Effector memory CD8-positive, alpha-beta T cell (primary cell): ENCODE results near the gene OR1L6.

Experiments used
- ATAC-seq: fragments of 150-1000 bp; cut with Tn5 transposase; replicated peaks from 2 replicates; pipeline ENCODE4 v1.10.0; 2021; ENCODE audit warnings: mild to moderate bottlenecking, moderate library complexity
- DNase-seq, 3 experiments: peaks; one replicate each; pipeline ENCODE4 v3.0.0; 2021
- H3K27ac Mint-ChIP-seq, 2 donors: one replicate each; pipeline ENCODE4 v1.8.0; 2022; ENCODE audit warnings: mild to moderate bottlenecking in 2 of 2, mixed read lengths in 2 of 2, moderate library complexity in 2 of 2
- H3K27me3 Mint-ChIP-seq, 2 donors: one replicate each; pipeline ENCODE4 v1.8.0; 2022; ENCODE audit warnings: mixed read lengths in 2 of 2
- H3K36me3 Mint-ChIP-seq: one replicate; pipeline ENCODE4 v1.8.0; 2022; ENCODE audit warnings: mild to moderate bottlenecking, moderate library complexity, mixed read lengths; ENCODE audit not compliant: insufficient read depth
- H3K4me1 Mint-ChIP-seq, 2 donors: one replicate each; pipeline ENCODE4 v1.8.0; 2022; ENCODE audit warnings: low read depth in 2 of 2, mixed read lengths in 2 of 2
- H3K4me3 Mint-ChIP-seq, 2 donors: one replicate each; pipeline ENCODE4 v1.8.0; 2022; ENCODE audit warnings: mild to moderate bottlenecking in 2 of 2, mixed read lengths in 2 of 2, moderate library complexity in 2 of 2
- H3K9me3 Mint-ChIP-seq, 2 donors: one replicate each; pipeline ENCODE4 v1.8.0; 2022; ENCODE audit warnings: mixed read lengths in 2 of 2
- total RNA-seq, 9 experiments: gene quantifications; one replicate each; lab custom pipeline; 2026; lab: John Stamatoyannopoulos, UW

Gene OR1L6, protein sequence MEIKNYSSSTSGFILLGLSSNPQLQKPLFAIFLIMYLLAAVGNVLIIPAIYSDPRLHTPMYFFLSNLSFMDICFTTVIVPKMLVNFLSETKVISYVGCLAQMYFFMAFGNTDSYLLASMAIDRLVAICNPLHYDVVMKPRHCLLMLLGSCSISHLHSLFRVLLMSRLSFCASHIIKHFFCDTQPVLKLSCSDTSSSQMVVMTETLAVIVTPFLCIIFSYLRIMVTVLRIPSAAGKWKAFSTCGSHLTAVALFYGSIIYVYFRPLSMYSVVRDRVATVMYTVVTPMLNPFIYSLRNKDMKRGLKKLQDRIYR
- 0 reads per million in 9 experiments for total RNA-seq

DNA sequence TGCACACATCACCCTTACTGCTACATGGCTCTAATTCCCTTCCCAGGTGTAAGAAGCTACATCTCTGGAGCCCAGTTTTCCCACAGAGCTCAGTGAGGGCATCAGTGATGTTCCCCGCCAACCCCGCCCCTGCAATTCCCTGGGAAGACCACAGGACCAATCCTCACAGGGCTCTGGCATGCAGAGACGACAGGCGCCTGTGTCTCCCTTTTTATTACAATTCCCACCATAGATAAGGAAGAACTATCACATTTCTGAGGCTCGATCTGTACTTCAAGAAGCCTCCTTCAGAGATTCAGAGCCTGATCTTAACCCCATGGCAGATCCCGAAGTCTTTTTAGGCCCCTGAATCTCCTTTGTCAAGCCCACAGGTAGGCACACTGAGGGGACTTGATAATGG is at the start of gene OR1L6:
Gene OR1L6 (plus strand): TSS at position 301 of the 400 bp plus-strand sequence. CDS start 7,545 bp downstream, outside the sequence.
- no peaks in the 10 kb centered on the region for H3K9me3 Mint-ChIP-seq
- no peaks in the 10 kb centered on the region for H3K36me3 Mint-ChIP-seq
- DNase-seq (no peak), ATAC-seq (no peak)
- H3K27me3 Mint-ChIP-seq: peaks cover 0 to 5% of the 10 kb centered on the region in 2 donors
- no peak within 1 kb of the TSS for H3K4me3 Mint-ChIP-seq
- no peaks in the 10 kb centered on the region for H3K4me1 Mint-ChIP-seq
- H3K27ac Mint-ChIP-seq: no peak within 1 kb of the TSS

DNA sequence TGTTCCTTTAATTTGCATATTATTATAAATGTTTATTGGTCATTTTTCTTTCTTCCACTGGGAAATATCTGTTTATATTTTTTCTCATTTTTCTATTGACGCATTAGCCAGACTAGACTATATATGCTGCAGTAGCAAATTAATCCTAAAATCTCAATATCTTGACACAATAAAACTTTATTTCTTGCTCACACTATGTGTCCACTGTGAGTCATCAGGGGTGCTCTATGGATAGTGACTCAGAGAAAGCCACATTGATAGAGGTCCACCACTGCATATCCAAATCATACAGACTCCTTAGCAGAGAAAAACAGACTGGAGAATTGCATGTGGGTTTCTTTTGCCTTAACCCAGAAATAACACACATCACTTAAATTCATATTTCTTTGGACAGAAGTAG is 46.4 kb upstream of the OR1L6 start:
- Mint-ChIP-seq H3K4me1 (no peaks in the 10 kb centered on the region), H3K36me3 (no peaks in the 10 kb centered on the region), H3K4me3 (no peak overlapping the region), H3K27ac (no peak overlapping the region), H3K27me3 (peaks cover 0 to 5% of the 10 kb centered on the region in 2 donors), H3K9me3 (peaks cover 4 to 21% of the 10 kb centered on the region in 2 donors)
- DNase-seq (no peak), ATAC-seq (no peak)

DNA sequence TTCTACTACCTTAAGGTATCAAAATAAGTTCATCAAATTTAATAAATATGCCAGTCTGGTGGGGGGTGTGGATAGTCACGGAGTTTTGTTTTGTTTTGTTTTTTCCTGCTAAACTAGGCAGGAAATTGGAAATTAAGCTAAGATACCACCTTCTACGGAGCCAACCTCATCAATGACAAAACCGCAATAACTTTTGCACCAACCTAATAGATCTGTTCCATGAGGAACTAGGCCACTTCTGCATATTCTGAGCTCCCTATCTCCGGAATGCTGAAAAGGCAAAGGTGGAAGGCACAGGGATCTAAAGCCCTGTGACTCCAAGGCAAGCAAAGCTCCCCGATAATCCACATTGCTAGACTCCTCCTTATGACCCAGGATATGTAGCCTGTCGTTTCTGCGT is 24.1 kb upstream of the OR1L6 start:
- H3K4me3 Mint-ChIP-seq: no peak overlapping the region
- peaks cover 5 to 17% of the 10 kb centered on the region in 2 donors for H3K9me3 Mint-ChIP-seq
- no peaks in the 10 kb centered on the region for H3K27me3 Mint-ChIP-seq
- H3K36me3 Mint-ChIP-seq: no peaks in the 10 kb centered on the region
- ATAC-seq (no peak), DNase-seq (no peak)
- H3K27ac Mint-ChIP-seq: no peak overlapping the region
- no peaks in the 10 kb centered on the region for H3K4me1 Mint-ChIP-seq

DNA sequence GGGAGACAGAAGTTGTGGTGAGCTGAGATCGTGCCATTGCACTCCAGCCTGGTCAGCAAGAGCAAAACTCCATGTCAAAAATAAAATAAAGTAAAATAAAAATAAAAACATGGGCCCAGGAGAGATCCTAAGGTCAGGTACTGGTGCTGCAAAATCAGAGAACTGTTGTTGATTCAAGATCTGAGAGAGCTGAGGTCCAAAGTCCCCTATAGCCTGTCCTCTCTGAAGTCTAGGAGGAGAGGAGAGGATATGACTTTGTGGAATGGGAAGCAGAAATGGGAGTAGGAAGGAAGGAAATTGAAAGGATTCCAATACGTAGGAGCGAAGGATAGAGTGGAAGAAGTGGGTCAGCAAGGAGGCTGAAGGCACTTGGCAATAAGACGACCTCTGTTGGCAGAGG is 22.9 kb upstream of the OR1L6 start:
- DNase-seq: no peak
- peaks cover 8 to 25% of the 10 kb centered on the region in 2 donors for H3K9me3 Mint-ChIP-seq
- H3K27me3 Mint-ChIP-seq: no peaks in the 10 kb centered on the region
- H3K27ac Mint-ChIP-seq: no peak overlapping the region
- ATAC-seq: no peak
- no peaks in the 10 kb centered on the region for H3K4me1 Mint-ChIP-seq
- no peak overlapping the region for H3K4me3 Mint-ChIP-seq
- H3K36me3 Mint-ChIP-seq: no peaks in the 10 kb centered on the region

DNA sequence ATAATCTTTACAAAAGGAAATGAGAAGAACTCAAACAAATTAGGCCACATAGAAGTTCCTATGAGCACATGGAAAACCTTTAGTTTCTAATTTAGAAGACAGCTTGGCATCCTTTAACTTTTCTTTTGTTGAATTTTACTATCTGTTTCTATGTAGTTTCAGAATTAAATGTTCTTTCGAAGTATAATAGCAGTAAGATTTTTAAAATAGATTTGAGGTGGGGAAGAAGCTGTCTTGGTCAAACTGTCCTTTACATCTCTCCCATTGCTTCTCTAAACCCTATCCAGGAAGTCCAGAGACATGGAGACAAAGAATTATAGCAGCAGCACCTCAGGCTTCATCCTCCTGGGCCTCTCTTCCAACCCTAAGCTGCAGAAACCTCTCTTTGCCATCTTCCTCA is 18.4 kb upstream of the OR1L6 start, which contains the start of gene OR1L4:
Gene OR1L4 (plus strand): TSS at position 301 of the 400 bp plus-strand sequence. CDS start 0 bp downstream, at position 301.
- ATAC-seq (no peak), DNase-seq (no peak)
- no peaks in the 10 kb centered on the region for H3K27me3 Mint-ChIP-seq
- no peak within 1 kb of the TSS for H3K27ac Mint-ChIP-seq
- H3K4me1 Mint-ChIP-seq: no peaks in the 10 kb centered on the region
- H3K4me3 Mint-ChIP-seq: no peak within 1 kb of the TSS
- no peaks in the 10 kb centered on the region for H3K36me3 Mint-ChIP-seq
- H3K9me3 Mint-ChIP-seq: peaks cover 14 to 15% of the 10 kb centered on the region in 2 donors

DNA sequence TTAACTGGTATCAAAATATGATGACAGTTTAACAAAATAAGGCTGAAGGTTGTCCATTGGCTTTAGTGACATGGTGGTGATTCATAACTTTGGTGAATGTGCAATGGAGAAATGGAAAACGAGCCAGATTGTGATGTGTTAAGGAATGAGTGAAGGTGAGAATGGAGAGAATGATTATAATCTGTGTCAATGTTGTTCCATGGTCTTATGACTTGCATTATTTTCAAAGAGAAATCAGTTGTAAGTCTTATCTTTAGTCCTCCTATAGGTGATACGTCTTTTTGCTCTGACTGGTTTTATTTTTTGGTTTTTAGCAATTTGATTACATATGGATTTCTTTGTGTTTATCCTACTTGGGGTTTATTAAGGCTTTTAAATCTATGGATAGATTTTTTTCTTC is 12.7 kb downstream of the OR1L6 start:
- no peaks in the 10 kb centered on the region for H3K36me3 Mint-ChIP-seq

DNA sequence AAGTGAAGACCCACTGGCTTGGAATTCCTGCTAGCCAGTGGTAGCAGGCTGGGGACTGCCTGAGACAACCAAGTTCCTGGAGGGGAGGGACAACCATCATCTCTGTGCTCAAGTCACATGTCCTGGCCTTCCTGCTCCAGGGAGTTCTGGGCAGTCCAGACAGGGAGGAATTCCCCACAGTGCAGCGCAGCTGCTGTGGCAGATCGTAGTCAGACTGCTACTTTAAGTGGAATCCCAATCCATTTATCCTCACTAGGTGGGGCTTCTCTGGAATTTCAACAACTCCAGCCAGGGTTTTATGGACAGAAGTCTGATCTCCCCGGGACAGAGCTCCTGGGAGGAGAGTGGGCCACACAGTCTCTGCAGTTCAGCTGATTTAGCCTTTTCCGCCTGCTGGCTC is 25.7 kb downstream of the OR1L6 start:
- Mint-ChIP-seq H3K27me3 (peaks cover 10 to 35% of the 10 kb centered on the region in 2 donors), H3K4me3 (no peak overlapping the region), H3K27ac (no peak overlapping the region), H3K36me3 (no peaks in the 10 kb centered on the region), H3K9me3 (peaks cover 7 to 11% of the 10 kb centered on the region in 2 donors), H3K4me1 (no peaks in the 10 kb centered on the region)
- DNase-seq (no peak), ATAC-seq (no peak)

More for the DNA sequence above, 12.7 kb downstream of the OR1L6 start:
- ATAC-seq (no peak), DNase-seq (no peak)
- Mint-ChIP-seq H3K27me3 (peaks cover 20 to 31% of the 10 kb centered on the region in 2 donors), H3K4me3 (no peak overlapping the region), H3K27ac (no peak overlapping the region), H3K9me3 (peaks cover 6 to 26% of the 10 kb centered on the region in 2 donors), H3K4me1 (no peaks in the 10 kb centered on the region)

DNA sequence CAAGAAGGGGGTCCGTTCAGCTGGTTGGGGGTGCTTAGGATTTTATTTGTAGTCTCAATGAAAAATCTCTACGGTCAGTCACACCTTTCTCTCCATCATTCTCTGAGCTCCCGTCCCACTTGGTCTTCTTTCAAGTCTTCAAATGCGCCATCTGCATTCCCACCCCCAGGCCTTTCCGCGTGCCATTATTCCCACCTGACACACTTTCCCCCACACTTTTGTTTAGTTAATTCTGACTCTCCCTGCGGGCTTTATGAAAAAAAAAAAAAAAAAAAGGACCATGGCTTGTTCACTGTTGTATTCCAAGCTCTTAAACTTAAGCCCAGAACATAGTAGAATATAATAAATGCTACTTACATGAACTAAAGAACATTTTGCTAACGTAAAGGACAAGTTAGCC is 34.9 kb downstream of the OR1L6 start:
- H3K27me3 Mint-ChIP-seq: peaks cover 0 to 13% of the 10 kb centered on the region in 2 donors
- no peaks in the 10 kb centered on the region for H3K4me1 Mint-ChIP-seq
- H3K4me3 Mint-ChIP-seq: no peak overlapping the region
- DNase-seq (no peak), ATAC-seq (no peak)
- H3K36me3 Mint-ChIP-seq: no peaks in the 10 kb centered on the region
- H3K27ac Mint-ChIP-seq: no peak overlapping the region
- H3K9me3 Mint-ChIP-seq: peaks cover 0 to 6% of the 10 kb centered on the region in 2 donors

DNA sequence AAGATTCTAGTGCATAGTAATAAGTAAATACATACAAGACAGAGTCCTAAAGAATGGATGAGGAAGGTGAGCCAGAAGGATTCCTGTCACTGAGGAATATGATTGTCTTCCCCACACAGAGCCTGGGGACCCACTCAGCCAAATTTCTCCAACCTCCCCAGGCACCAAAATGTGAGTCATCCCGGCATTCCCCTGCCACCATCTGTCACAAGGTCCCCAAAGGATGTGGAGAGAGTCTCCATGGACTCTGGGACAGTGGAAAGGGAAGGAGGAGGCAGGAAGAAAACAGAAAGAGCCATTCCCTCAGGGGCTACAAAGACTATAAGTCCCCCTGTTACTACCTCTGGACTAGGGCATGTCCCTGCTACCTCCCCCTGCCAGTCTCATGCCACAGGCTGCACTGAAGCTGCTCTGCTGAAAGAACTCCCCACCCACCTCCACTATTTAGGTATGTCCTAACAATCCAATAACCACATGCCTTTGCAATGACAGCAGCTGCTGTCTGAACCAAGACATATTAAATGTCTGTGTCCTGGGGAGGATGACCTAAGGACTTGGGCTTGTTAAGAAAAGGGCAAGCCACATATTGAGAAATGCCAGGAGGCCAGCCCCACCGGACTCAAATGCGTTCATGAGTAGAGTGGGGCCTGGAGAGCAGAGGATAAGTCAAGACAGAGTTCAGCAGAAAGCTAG is 36.0 kb downstream of the OR1L6 start:
- peaks cover 0 to 6% of the 10 kb centered on the region in 2 donors for H3K9me3 Mint-ChIP-seq
- no peaks in the 10 kb centered on the region for H3K36me3 Mint-ChIP-seq
- no peak overlapping the region for H3K4me3 Mint-ChIP-seq
- H3K27ac Mint-ChIP-seq: no peak overlapping the region
- H3K27me3 Mint-ChIP-seq: peaks cover 0 to 11% of the 10 kb centered on the region in 2 donors
- DNase-seq (no peak), ATAC-seq (no peak)
- H3K4me1 Mint-ChIP-seq: no peaks in the 10 kb centered on the region

DNA sequence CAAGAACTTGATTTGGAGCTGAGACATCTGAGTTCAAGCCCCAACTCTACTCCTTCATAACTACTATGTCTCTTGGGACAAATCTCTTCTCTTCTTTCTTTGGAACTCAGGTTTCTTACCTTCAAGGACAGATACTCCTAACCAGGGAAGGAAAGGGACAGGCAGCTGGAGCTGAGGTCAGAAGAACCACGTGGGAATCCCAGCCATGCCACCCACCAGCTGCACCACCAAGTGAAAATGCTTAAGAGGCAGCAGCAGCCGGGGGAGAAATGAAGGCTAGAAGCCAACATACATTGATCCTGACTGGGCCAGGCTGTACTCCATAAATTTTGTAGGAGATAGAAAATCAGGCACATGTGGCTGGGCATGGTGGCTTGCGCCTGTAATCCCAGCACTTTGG is 37.1 kb downstream of the OR1L6 start:
- DNase-seq (no peak), ATAC-seq (no peak)
- no peaks in the 10 kb centered on the region for H3K9me3 Mint-ChIP-seq
- H3K27me3 Mint-ChIP-seq: peaks cover 0 to 11% of the 10 kb centered on the region in 2 donors
- H3K4me3 Mint-ChIP-seq: no peak overlapping the region
- H3K27ac Mint-ChIP-seq: no peak overlapping the region
- H3K36me3 Mint-ChIP-seq: no peaks in the 10 kb centered on the region
- H3K4me1 Mint-ChIP-seq: no peaks in the 10 kb centered on the region

DNA sequence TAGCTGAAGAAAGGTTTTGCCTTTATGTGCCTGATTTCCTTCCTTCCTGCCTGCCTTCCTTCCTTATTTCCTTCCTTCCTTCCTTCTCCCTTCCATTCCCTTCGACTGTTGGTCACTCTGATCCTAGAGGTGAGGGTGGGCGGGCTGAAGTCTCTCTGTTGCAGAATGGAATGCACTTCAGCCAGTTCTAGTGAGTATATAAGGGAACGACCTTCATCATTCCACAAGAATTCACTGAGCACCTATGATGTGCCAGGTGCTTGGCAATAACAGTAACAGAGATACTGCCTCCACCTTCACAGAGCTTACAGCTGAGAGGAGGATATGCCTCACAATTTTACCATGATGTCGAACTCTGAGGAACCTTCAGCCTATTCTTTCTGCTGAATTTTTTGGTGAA is 37.9 kb downstream of the OR1L6 start:
- Mint-ChIP-seq H3K4me3 (no peak overlapping the region), H3K27ac (no peak overlapping the region)

DNA sequence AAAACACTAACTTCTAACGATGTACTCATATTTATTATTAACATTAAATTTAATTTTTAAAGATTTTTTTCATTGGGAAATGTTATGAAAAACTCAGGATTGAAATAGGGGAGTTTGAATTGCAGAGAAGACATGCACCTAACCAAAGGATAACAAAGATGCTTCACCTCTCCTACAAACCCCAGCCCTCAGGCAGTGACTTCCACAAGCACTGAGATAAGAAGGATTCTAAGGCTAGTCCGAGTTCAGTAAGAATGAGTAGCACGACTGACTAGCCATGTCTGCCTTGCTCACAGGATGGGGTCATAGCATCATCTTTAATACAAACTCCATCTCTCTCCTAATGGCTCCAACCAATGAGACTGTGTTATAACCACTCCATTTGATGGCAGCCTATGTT is 39.6 kb downstream of the OR1L6 start:
- H3K36me3 Mint-ChIP-seq: peaks cover 3% of the 10 kb centered on the region
- no peak for ATAC-seq

More for the DNA sequence above, 37.9 kb downstream of the OR1L6 start:
- ATAC-seq (no peak), DNase-seq (no peak)
- Mint-ChIP-seq H3K27me3 (peaks cover 0 to 11% of the 10 kb centered on the region in 2 donors), H3K36me3 (peaks cover 3% of the 10 kb centered on the region), H3K4me1 (no peaks in the 10 kb centered on the region), H3K9me3 (no peaks in the 10 kb centered on the region)

DNA sequence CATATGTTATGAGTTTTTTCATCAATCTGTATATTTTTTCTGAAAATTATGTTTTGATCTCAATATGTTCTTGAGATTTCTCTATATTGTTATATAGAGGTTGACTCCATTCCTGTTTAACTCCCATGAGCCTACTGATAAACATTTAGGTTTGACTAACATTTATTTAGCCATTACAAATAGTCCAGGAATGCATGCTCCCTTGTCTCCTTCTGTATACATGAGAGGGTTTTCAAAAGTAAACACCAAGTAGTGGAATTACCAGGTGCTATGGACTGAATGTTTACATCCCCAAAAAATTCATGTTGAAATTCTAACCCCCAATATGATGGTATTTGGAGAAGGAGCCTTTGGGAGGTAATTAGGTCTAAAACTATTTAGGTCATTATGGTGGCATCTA is 43.2 kb downstream of the OR1L6 start:
- H3K4me3 Mint-ChIP-seq: no peak overlapping the region
- no peaks in the 10 kb centered on the region for H3K27me3 Mint-ChIP-seq
- no peak overlapping the region for H3K27ac Mint-ChIP-seq
- H3K4me1 Mint-ChIP-seq: no peaks in the 10 kb centered on the region
- H3K36me3 Mint-ChIP-seq: peaks cover 3% of the 10 kb centered on the region
- no peaks in the 10 kb centered on the region for H3K9me3 Mint-ChIP-seq
- ATAC-seq: no peak
- no peak for DNase-seq

More for the DNA sequence above, 39.6 kb downstream of the OR1L6 start:
- no peak overlapping the region for H3K4me3 Mint-ChIP-seq
- DNase-seq: no peak
- no peaks in the 10 kb centered on the region for H3K4me1 Mint-ChIP-seq
- no peak overlapping the region for H3K27ac Mint-ChIP-seq
- H3K9me3 Mint-ChIP-seq: no peaks in the 10 kb centered on the region
- H3K27me3 Mint-ChIP-seq: peaks cover 0 to 11% of the 10 kb centered on the region in 2 donors

DNA sequence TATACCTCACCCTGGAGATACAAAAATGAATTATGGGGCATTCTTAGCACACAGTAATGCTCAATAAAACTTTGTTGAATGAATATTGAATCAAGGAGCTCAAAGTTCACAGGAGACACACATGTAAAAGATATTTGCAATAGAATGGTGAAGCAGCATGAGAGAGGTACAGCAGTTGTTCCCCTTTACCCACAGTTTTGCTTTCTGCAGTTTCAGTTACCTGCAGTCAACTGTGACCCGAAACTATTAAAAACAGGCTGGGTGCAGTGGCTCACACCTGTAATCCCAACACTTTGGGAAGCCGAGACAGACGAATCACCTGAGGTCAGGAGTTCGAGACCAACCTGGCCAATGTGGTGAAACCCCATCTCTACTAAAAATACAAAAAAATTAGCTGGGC is 44.2 kb downstream of the OR1L6 start:
- Mint-ChIP-seq H3K27ac (no peak overlapping the region), H3K36me3 (peaks cover 3% of the 10 kb centered on the region), H3K4me1 (no peaks in the 10 kb centered on the region), H3K27me3 (no peaks in the 10 kb centered on the region), H3K9me3 (no peaks in the 10 kb centered on the region), H3K4me3 (no peak overlapping the region)
- ATAC-seq: no peak
- no peak for DNase-seq
